IPS DF 6.9 (cell line): ENCODE data around the gene PPP1R15B.
A peak's percentile ranks its signal among the peaks of the same experiment; 100 is the strongest.

ENCODE experiments used
- DNase-seq: peaks from one replicate; pipeline ENCODE4 v3.0.0-alpha.2; 2013; ENCODE audit warnings: low read depth, low spot score
- H3K27ac ChIP-seq: one replicate; pipeline ENCODE4 v1.5.1; 2013; ENCODE audit warnings: low read length, control low read depth
- H3K27me3 ChIP-seq: 2 replicates; pipeline ENCODE4 v1.6.1; 2013; ENCODE audit warnings: mild to moderate bottlenecking, low read length; ENCODE audit not compliant: control insufficient read depth, insufficient read depth
- H3K36me3 ChIP-seq: 2 replicates; pipeline ENCODE4 v1.6.1; 2013; ENCODE audit warnings: low read length; ENCODE audit not compliant: control insufficient read depth, insufficient read depth
- H3K4me1 ChIP-seq: 2 replicates; pipeline ENCODE4 v1.6.1; 2013; ENCODE audit warnings: low read length; ENCODE audit not compliant: control insufficient read depth, insufficient read depth
- H3K4me3 ChIP-seq: 2 replicates; pipeline ENCODE4 v1.5.1; 2013; ENCODE audit warnings: mild to moderate bottlenecking, low read length
- H3K9me3 ChIP-seq: 2 replicates; pipeline ENCODE4 v1.6.1; 2013; ENCODE audit warnings: low read length, inconsistent platforms; ENCODE audit not compliant: control insufficient read depth, insufficient read depth
- WGBS: extraction: QIAGEN DNeasy Blood & Tissue Kit; methylation state at CpG from one replicate; pipeline ENCODE4 v1.1.7; 2013; ENCODE audit warnings: mixed read lengths, missing lambda C conversion rate; ENCODE audit not compliant: insufficient read length, insufficient coverage; 5-methylcytosine and 5-hydroxymethylcytosine counted together

The PPP1R15B gene

DNA sequence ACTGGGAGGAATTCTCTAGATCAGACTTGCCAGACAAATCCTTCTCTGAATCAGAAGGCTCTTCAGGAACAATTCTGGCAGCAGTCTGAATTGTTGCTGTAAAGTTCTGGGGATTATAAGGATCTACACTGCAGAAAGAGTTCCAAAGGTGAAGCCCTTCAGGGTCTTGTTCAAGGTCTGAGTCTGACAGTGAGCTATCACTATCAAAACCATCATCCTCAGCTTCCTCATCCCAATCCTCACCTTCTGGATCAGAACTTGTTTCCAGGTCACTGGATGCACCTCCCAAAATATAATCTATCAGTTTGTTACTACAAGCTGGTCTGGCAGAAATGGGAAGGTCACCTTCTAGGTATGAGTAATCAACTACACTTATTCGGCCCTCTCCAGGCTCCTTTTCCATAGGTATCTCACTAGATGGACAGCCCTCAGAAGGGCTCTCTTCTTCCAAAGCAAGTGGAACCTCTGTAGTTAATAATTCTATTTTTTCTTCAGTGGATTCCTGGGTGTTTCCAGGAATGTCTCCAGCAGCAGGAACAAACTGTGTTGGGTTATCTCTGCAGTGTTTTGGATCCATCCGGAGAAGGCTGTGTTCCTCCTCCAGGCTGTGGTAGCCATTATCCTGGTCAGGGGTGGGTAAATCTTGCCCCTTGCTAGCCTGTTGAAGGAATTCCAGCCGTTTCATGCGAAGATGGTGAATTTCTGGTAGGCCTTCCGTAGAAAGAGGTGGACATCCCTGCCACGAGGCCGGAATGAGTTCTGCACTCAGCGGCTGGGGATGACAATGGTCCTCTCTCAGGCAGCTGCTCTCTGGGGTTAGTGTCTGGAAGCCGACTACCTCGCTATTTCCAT, 1.6 kb downstream of the PPP1R15B start:
- H3K4me3 ChIP-seq: peak overlapping the region; percentile 52
- H3K36me3 ChIP-seq: no peaks in the 10 kb centered on the region; the same call in 1 of the 2 replicates
- no peaks in the 10 kb centered on the region for H3K4me1 ChIP-seq
- no CpG with 5 or more reads among the region's 10 CpGs for WGBS
- H3K9me3 ChIP-seq: no peaks in the 10 kb centered on the region
- H3K27ac ChIP-seq: no peak overlapping the region
- H3K27me3 ChIP-seq: no peaks in the 10 kb centered on the region
- DNase-seq: no peak

GRCh38 chr1:204409123-204409522, 2.5 kb downstream of the PPP1R15B start:
- H3K9me3 ChIP-seq: no peaks in the 10 kb centered on the region
- WGBS: no CpG with 5 or more reads among the region's 3 CpGs
- no peaks in the 10 kb centered on the region for H3K27me3 ChIP-seq
- peaks cover 1% of the 10 kb centered on the region; the same call in 1 of the 2 replicates for H3K36me3 ChIP-seq
- no peak for DNase-seq
- H3K27ac ChIP-seq: no peak overlapping the region
- no peaks in the 10 kb centered on the region for H3K4me1 ChIP-seq
- peak overlapping the region; percentile 52; the same call in 1 of the 2 replicates for H3K4me3 ChIP-seq

- no peak overlapping the region for H3K27ac ChIP-seq
- no peaks in the 10 kb centered on the region for H3K27me3 ChIP-seq
- DNase-seq: no peak
- WGBS: no CpG with 5 or more reads among the region's 1 CpG
- H3K4me1 ChIP-seq: no peaks in the 10 kb centered on the region
- peaks cover 5% of the 10 kb centered on the region; the same call in 1 of the 2 replicates for H3K36me3 ChIP-seq
- peak overlapping the region; percentile 52; the same call in 1 of the 2 replicates for H3K4me3 ChIP-seq
- H3K9me3 ChIP-seq: no peaks in the 10 kb centered on the region
These were observed 3.0 kb downstream of the PPP1R15B start for GRCh38 chr1:204408602-204409001.

- H3K27me3 ChIP-seq: no peaks in the 10 kb centered on the region
- H3K4me1 ChIP-seq: no peaks in the 10 kb centered on the region
- no CpG with 5 or more reads among the region's 2 CpGs for WGBS
- DNase-seq: no peak
- H3K4me3 ChIP-seq: peak overlapping the region; percentile 52; the same call in 1 of the 2 replicates
- H3K36me3 ChIP-seq: peaks cover 5% of the 10 kb centered on the region; the same call in 1 of the 2 replicates
- no peaks in the 10 kb centered on the region for H3K9me3 ChIP-seq
- H3K27ac ChIP-seq: no peak overlapping the region
These were observed 3.5 kb downstream of the PPP1R15B start for GRCh38 chr1:204408074-204408507.

DNA sequence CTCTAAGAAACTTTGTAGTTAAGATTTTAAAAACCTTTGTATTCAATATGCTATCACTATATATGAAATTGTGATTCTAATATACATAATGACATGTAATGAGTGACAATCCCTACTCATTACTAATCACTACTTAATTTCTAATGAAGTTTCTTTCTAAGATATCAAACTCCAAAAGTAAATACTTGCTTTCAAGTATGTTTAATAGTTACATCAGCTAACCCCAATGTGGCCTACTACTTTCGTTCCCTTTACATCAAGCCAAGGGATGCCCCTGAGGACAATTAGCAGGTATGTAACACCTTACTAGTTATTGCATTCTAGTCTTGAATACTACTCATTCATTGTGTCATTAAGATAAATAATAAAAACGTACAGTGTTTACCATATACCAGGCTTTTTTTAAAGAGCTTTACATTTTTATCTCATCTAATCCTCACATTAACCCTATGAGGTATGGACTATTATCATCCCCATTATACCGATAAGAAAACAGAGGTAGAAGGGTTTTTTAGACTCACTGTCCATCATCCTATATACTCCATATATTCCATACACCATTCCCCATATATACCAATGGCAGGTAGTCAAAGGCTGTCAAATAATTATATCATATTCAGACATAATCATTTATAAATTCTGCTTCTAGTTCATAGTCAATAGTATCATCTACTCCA, 4.2 kb downstream of the PPP1R15B start:
- Histone ChIP-seq H3K9me3 (no peaks in the 10 kb centered on the region), H3K4me1 (no peaks in the 10 kb centered on the region), H3K27me3 (no peaks in the 10 kb centered on the region), H3K4me3 (peak overlapping the region; percentile 52; the same call in 1 of the 2 replicates), H3K27ac (no peak overlapping the region), H3K36me3 (peaks cover 5% of the 10 kb centered on the region; the same call in 1 of the 2 replicates)
- no CpG with 5 or more reads among the region's 3 CpGs for WGBS
- no peak for DNase-seq

- no peak overlapping the region for H3K27ac ChIP-seq
- H3K4me3 ChIP-seq: no peak overlapping the region
- no CpG with 5 or more reads among the region's 4 CpGs for WGBS
- no peak for DNase-seq
- H3K9me3 ChIP-seq: no peaks in the 10 kb centered on the region
- H3K36me3 ChIP-seq: peaks cover 5% of the 10 kb centered on the region; the same call in 1 of the 2 replicates
- no peaks in the 10 kb centered on the region for H3K4me1 ChIP-seq
- H3K27me3 ChIP-seq: no peaks in the 10 kb centered on the region
These were observed 5.0 kb downstream of the PPP1R15B start for GRCh38 chr1:204406621-204407020.

GRCh38 chr1:204405988-204406387, 5.6 kb downstream of the PPP1R15B start:
- no peaks in the 10 kb centered on the region for H3K27me3 ChIP-seq
- no peak for DNase-seq
- H3K4me3 ChIP-seq: no peak overlapping the region
- no peaks in the 10 kb centered on the region for H3K4me1 ChIP-seq
- no peaks in the 10 kb centered on the region for H3K9me3 ChIP-seq
- no CpG with 5 or more reads among the region's 2 CpGs for WGBS
- H3K36me3 ChIP-seq: peaks cover 5% of the 10 kb centered on the region; the same call in 1 of the 2 replicates
- H3K27ac ChIP-seq: no peak overlapping the region

- H3K27me3 ChIP-seq: no peaks in the 10 kb centered on the region
- DNase-seq: no peak
- WGBS: no CpG with 5 or more reads among the region's 2 CpGs
- H3K9me3 ChIP-seq: no peaks in the 10 kb centered on the region
- H3K36me3 ChIP-seq: peaks cover 5% of the 10 kb centered on the region; the same call in 1 of the 2 replicates
- no peak overlapping the region for H3K27ac ChIP-seq
- no peaks in the 10 kb centered on the region for H3K4me1 ChIP-seq
- no peak overlapping the region for H3K4me3 ChIP-seq
These were observed 7.0 kb downstream of the PPP1R15B start for GRCh38 chr1:204404629-204405028.

GRCh38 chr1:204402391-204402790, 9.2 kb downstream of the PPP1R15B start:
- no peak for DNase-seq
- no peak overlapping the region for H3K4me3 ChIP-seq
- H3K27ac ChIP-seq: no peak overlapping the region
- H3K4me1 ChIP-seq: no peaks in the 10 kb centered on the region
- H3K27me3 ChIP-seq: no peaks in the 10 kb centered on the region
- no peaks in the 10 kb centered on the region for H3K9me3 ChIP-seq
- WGBS: no CpG with 5 or more reads among the region's 4 CpGs
- H3K36me3 ChIP-seq: peaks cover 5% of the 10 kb centered on the region; the same call in 1 of the 2 replicates

DNA sequence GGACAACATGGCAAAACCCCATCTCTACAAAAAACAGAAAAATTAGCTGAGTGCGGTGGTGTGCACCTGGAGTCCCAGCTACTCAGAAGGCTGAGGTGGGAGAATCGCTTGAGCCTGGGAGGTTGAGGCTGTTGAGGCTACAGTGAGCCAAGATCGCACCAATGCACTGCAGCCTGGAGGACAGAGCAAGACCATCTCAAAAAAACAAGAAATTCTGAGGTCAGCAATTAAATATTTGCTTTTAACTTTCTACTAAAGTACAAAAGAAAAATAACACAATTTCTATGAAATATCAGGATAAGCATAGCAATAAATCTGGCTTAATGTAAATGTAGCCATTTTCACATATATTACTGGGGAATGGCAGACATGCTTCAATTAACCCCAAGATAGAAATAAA, 9.9 kb downstream of the PPP1R15B start:
- no peak for DNase-seq
- Histone ChIP-seq H3K27ac (no peak overlapping the region), H3K9me3 (no peaks in the 10 kb centered on the region), H3K4me1 (no peaks in the 10 kb centered on the region), H3K27me3 (no peaks in the 10 kb centered on the region), H3K36me3 (peaks cover 5% of the 10 kb centered on the region; the same call in 1 of the 2 replicates), H3K4me3 (no peak overlapping the region)
- no CpG with 5 or more reads among the region's 3 CpGs for WGBS
